ENCODE measurements around the gene LSAMP.

Gene LSAMP

GRCh38 chr3:116118475-116119169 is 326.7 kb downstream of the LSAMP start:
- no peak overlapping the region for H2AFZ ChIP-seq (ENCODE audit: low read depth, low read length)
- TF ChIP-seq, protein P1, sequence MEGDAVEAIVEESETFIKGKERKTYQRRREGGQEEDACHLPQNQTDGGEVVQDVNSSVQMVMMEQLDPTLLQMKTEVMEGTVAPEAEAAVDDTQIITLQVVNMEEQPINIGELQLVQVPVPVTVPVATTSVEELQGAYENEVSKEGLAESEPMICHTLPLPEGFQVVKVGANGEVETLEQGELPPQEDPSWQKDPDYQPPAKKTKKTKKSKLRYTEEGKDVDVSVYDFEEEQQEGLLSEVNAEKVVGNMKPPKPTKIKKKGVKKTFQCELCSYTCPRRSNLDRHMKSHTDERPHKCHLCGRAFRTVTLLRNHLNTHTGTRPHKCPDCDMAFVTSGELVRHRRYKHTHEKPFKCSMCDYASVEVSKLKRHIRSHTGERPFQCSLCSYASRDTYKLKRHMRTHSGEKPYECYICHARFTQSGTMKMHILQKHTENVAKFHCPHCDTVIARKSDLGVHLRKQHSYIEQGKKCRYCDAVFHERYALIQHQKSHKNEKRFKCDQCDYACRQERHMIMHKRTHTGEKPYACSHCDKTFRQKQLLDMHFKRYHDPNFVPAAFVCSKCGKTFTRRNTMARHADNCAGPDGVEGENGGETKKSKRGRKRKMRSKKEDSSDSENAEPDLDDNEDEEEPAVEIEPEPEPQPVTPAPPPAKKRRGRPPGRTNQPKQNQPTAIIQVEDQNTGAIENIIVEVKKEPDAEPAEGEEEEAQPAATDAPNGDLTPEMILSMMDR (IDR thresholded peaks at IDR 0.05; ENCODE audit: borderline replicate concordance, extremely low read depth, low read length, poor library complexity, severe bottlenecking) = no peak
- no peak for TF ChIP-seq EZH2 (IDR thresholded peaks at IDR 0.05; ENCODE audit: borderline replicate concordance, low read depth, low read length, severe bottlenecking)
- no peak overlapping the region for H3K4me2 ChIP-seq (ENCODE audit: insufficient read depth, low read length)
- H3K9ac ChIP-seq (ENCODE audit: low read depth, low read length) = no peak overlapping the region
- DNase-seq (no peak), ATAC-seq (ENCODE audit: insufficient read depth, low read depth) (no peak)
- H3K4me3 ChIP-seq (ENCODE audit: low read depth in 1 of 2, low read length in 2 of 2) = no peak overlapping the region
- no peaks in the 10 kb centered on the region for H3K4me1 ChIP-seq (ENCODE audit: insufficient read depth, low read length)
- no peaks in the 10 kb centered on the region for H3K79me2 ChIP-seq (ENCODE audit: insufficient read depth, low read length)
- no peaks in the 10 kb centered on the region for H3K9me3 ChIP-seq (ENCODE audit: insufficient read depth, low read length, severe bottlenecking)
- no peaks in the 10 kb centered on the region for H3K27me3 ChIP-seq (ENCODE audit: insufficient read depth, low read length, poor library complexity)
- no peaks in the 10 kb centered on the region for H4K20me1 ChIP-seq (ENCODE audit: insufficient read depth, low read length)
- H3K27ac ChIP-seq (ENCODE audit: low read length) = no peak overlapping the region
- no peaks in the 10 kb centered on the region for H3K36me3 ChIP-seq (ENCODE audit: insufficient read depth, low read length)

DNA sequence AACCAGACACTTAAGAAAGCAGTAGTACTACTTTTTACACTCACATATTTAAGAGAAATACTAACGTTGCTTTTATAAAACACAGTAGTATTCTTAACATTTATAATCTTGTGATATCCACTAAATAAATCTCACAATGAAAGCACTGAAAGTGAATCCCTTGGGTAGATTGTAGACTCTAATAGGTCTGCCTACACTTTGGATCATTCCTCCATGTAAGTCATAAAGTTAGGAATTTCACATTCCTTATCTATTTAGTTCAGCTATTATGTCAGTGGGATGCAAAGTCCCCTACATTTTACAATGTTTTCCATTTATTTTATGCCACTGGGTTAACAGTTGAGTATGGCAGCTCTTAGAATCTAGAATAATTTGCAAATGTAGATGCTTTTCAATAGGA is 330.7 kb downstream of the LSAMP start:
- ATAC-seq (ENCODE audit: insufficient read depth, low read depth) (no peak), DNase-seq (no peak)
- Histone ChIP-seq H3K27ac (ENCODE audit: low read length) (no peak overlapping the region), H3K4me3 (ENCODE audit: low read depth in 1 of 2, low read length in 2 of 2) (no peak overlapping the region), H3K4me2 (ENCODE audit: insufficient read depth, low read length) (no peak overlapping the region), H2AFZ (ENCODE audit: low read depth, low read length) (no peak overlapping the region), H4K20me1 (ENCODE audit: insufficient read depth, low read length) (no peaks in the 10 kb centered on the region), H3K36me3 (ENCODE audit: insufficient read depth, low read length) (no peaks in the 10 kb centered on the region), H3K9ac (ENCODE audit: low read depth, low read length) (no peak overlapping the region), H3K79me2 (ENCODE audit: insufficient read depth, low read length) (no peaks in the 10 kb centered on the region), H3K27me3 (ENCODE audit: insufficient read depth, low read length, poor library complexity) (no peaks in the 10 kb centered on the region), H3K9me3 (ENCODE audit: insufficient read depth, low read length, severe bottlenecking) (no peaks in the 10 kb centered on the region), H3K4me1 (ENCODE audit: insufficient read depth, low read length) (no peaks in the 10 kb centered on the region)
- TF ChIP-seq, protein P1 (IDR thresholded peaks at IDR 0.05; ENCODE audit: borderline replicate concordance, extremely low read depth, low read length, poor library complexity, severe bottlenecking) = no peak
- TF ChIP-seq EZH2 (IDR thresholded peaks at IDR 0.05; ENCODE audit: borderline replicate concordance, low read depth, low read length, severe bottlenecking) = no peak

DNA sequence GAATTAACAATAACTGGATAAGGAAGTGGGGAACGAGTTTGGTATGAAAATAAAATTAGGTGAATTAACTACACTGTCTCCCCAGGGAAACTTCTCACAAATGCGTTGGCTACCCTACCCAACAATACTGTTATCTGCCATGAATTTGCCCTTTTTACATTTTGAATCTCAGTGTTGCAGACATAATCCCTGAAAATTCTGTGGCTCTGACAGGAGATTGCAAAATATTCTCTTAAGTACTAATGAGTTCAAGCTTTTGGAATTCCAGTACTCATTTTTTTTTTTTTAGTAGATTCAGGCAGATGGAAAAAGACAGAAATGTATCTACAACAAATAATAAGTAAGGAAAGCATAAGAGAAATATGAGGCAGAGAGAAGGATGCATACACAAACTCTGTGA is 332.6 kb downstream of the LSAMP start:
- ATAC-seq (ENCODE audit: insufficient read depth, low read depth) = no peak
- no peaks in the 10 kb centered on the region for H3K36me3 ChIP-seq (ENCODE audit: insufficient read depth, low read length)
- no peak overlapping the region for H3K9ac ChIP-seq (ENCODE audit: low read depth, low read length)
- no peaks in the 10 kb centered on the region for H3K4me1 ChIP-seq (ENCODE audit: insufficient read depth, low read length)
- H3K79me2 ChIP-seq (ENCODE audit: insufficient read depth, low read length) = no peaks in the 10 kb centered on the region
- no peak overlapping the region for H3K4me3 ChIP-seq (ENCODE audit: low read depth in 1 of 2, low read length in 2 of 2)
- no peak for TF ChIP-seq EZH2 (IDR thresholded peaks at IDR 0.05; ENCODE audit: borderline replicate concordance, low read depth, low read length, severe bottlenecking)
- TF ChIP-seq, protein P1 (IDR thresholded peaks at IDR 0.05; ENCODE audit: borderline replicate concordance, extremely low read depth, low read length, poor library complexity, severe bottlenecking) = no peak
- H3K9me3 ChIP-seq (ENCODE audit: insufficient read depth, low read length, severe bottlenecking) = no peaks in the 10 kb centered on the region
- no peak for DNase-seq
- H3K4me2 ChIP-seq (ENCODE audit: insufficient read depth, low read length) = no peak overlapping the region
- H4K20me1 ChIP-seq (ENCODE audit: insufficient read depth, low read length) = no peaks in the 10 kb centered on the region
- H3K27ac ChIP-seq (ENCODE audit: low read length) = no peak overlapping the region
- no peaks in the 10 kb centered on the region for H3K27me3 ChIP-seq (ENCODE audit: insufficient read depth, low read length, poor library complexity)
- H2AFZ ChIP-seq (ENCODE audit: low read depth, low read length) = no peak overlapping the region

Measured in DND-41 (cell line).